ENCODE results near the gene IRF2BP1.

GRCh38 chr19:45919678-45920077 lies 33.7 kb upstream of the IRF2BP1 start:
- TF ChIP-seq CTCF (IDR thresholded peaks at IDR 0.05) (no peak), ZFX (IDR thresholded peaks at IDR 0.05; ENCODE audit: borderline replicate concordance) (no peak)
